ENCODE measurements around the gene USP46. TPM values are rescaled to one million over a fixed set of nuclear protein-coding genes. Genes with fewer than 3 reads are reported as not detected.

The USP46 gene, protein sequence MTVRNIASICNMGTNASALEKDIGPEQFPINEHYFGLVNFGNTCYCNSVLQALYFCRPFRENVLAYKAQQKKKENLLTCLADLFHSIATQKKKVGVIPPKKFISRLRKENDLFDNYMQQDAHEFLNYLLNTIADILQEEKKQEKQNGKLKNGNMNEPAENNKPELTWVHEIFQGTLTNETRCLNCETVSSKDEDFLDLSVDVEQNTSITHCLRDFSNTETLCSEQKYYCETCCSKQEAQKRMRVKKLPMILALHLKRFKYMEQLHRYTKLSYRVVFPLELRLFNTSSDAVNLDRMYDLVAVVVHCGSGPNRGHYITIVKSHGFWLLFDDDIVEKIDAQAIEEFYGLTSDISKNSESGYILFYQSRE
- total RNA-seq, result 7.3 and 9.9 TPM in 2 replicates

DNA sequence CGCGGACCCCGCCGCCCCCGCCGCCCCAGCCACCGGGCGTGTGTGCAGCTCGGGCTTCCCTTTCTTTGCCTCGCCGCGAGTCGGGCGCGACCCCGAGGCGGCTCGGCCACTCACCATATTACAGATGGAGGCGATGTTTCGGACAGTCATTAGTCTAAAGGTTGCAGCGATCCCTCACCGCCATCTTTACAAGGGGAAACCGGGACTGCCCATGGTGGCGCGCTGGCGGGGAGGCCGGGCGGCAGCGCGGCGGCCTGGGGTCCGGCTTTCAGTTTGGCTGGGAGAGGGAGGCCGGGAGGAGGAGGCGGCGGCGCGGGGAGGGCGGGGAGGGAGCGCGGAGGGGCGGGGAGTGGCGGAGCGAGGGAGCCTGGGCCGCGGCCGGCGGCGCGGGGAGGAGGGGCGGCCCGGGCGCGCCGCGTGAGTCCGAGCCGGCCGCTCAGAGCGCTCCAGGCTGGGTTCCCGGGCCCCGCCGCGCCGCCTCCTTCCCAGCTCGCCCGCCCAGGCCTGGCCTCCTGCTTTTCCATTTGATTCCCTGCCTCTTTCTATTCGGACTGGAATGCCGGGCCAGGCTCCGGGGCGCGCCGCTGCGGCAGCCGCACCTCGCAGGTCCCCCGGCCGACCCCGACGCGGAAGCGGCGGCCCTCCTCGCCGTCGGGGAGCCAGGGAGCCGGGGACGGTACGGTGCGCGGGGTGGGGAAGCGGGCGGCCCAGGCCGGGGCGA lies at the start of gene USP46:
Gene USP46 (minus strand): TSS at position 301 of the 721 bp plus-strand sequence. CDS start 151 bp downstream, at position 150.

Other genes starting within 250 kb of the USP46 start
- gene ERVMER34-1, start 92.1 kb upstream of the USP46 start, total RNA-seq, result 0.16 TPM in 1 of 2 replicates, not detected in the other
- gene RASL11B, start 203.0 kb upstream of the USP46 start, total RNA-seq, result 0.36 TPM in 1 of 2 replicates, not detected in the other